ENCODE measurements around the gene MERTK.

DNA sequence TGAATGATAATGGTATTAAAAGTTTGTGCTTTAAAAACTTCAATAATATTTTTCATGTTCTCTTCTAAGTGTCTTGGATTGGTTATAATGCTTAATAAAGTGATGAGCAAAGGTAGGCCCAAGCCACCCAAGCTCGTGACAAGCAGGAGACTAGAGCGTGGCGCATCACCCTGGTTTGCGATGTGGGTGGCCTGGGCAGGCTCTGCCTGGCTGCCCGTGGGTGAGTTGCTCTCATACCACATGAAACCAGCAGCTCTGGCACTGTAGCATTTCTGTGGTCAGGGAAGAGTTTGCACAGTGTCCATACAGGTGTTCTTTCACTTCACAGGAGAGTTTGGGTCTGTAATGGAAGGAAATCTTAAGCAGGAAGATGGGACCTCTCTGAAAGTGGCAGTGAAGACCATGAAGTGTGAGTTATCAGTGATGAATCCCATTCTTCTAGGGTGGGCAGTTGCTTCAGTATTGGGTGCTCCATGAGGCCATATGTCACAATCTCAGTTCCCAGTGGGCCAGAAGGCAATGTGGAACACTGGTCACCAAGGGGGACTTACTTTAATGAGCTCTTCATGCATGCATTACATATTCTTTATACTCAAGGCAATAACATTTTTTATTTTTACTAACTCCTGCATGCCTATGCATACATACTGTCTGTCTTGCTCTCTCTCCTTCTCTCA, 105.3 kb downstream of the MERTK start:
- TF ChIP-seq CTCF (IDR thresholded peaks at IDR 0.05) (no peak), POLR2A (IDR thresholded peaks at IDR 0.05) (no peak)
